ENCODE results near the gene PLXDC2. TPM values are rescaled to one million over a fixed set of nuclear protein-coding genes. Genes with fewer than 3 reads are reported as not detected.
"Not testable (repeated sequence)": the region's sequence is repeated elsewhere in the genome, so short reads cannot be mapped to it uniquely, and the experiment has no call there.

The PLXDC2 gene
- total RNA-seq, 2 donors from 2014 or later, result not detected

DNA sequence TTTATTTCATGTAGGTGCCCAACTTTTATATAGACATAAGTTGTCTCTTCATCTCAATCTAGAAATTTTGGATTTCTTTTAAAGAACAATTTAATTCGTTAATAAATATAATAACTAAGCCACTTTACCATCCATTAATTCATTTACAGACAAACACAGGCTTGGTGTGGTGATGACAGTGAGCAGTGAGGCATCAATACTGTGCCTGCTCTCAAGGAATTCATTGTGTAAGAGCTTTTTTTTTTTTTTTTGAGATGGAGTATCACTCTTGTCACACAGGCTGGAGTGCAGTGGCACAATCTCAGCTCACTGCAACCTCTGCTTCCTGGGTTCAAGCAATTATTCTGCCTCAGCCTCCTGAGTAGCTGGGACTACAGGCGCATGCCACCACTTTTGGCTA is 185.8 kb downstream of the PLXDC2 start:
- not testable (repeated sequence) for H3K36me3 Mint-ChIP-seq; H3K27ac Mint-ChIP-seq; ATAC-seq; DNase-seq (ENCODE audit: low spot score in 2 of 2)
- H3K9me3 Mint-ChIP-seq, result peaks cover 5 to 15% of the 10 kb centered on the region in 2 donors

DNA sequence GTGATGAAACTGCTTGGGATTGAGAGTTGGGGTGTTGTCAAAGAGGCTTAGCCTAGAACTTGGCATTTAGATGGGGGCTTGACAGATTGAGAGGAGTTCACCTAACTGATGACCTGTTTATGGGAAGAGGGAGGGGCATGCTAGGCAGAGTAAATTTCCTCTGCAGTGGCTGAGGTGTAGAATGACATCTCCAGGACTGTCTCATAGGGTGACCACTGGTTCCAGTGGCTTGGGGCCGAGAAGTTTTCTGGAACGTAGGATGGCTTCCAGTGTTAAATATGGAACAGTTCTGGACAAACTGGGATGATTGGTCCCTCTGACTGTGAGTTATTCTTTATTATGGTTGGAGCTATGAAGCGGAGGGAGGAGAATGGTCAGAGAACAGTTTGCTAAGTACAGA is 186.4 kb downstream of the PLXDC2 start:
- peak overlapping the region in 1 of 2 donors; percentile 6 for H3K27ac Mint-ChIP-seq

GRCh38 chr10:20004087-20004523 is 187.9 kb downstream of the PLXDC2 start:
- Mint-ChIP-seq H3K9me3 (peaks cover 9 to 19% of the 10 kb centered on the region in 2 donors), H3K27ac (no peak overlapping the region), H3K36me3 (peaks cover 0 to 5% of the 10 kb centered on the region in 2 donors)
- ATAC-seq (no peak), DNase-seq (ENCODE audit: low spot score in 2 of 2) (no peak)

More for the DNA sequence above, 186.4 kb downstream of the PLXDC2 start:
- H3K9me3 Mint-ChIP-seq, result peaks cover 5 to 15% of the 10 kb centered on the region in 2 donors
- no peak for ATAC-seq
- DNase-seq (ENCODE audit: low spot score in 2 of 2), result no peak
- peaks cover 0 to 5% of the 10 kb centered on the region in 2 donors for H3K36me3 Mint-ChIP-seq

GRCh38 chr10:20005638-20006037 is 189.4 kb downstream of the PLXDC2 start:
- ATAC-seq (no peak), DNase-seq (ENCODE audit: low spot score in 2 of 2) (no peak)
- no peak overlapping the region for H3K27ac Mint-ChIP-seq
- peaks cover 13 to 16% of the 10 kb centered on the region in 2 donors for H3K9me3 Mint-ChIP-seq
- H3K36me3 Mint-ChIP-seq, result peaks cover 0 to 5% of the 10 kb centered on the region in 2 donors

GRCh38 chr10:20006169-20006870 is 190.1 kb downstream of the PLXDC2 start:
- ATAC-seq, result no peak
- DNase-seq (ENCODE audit: low spot score in 2 of 2), result no peak
- H3K27ac Mint-ChIP-seq, result no peak overlapping the region
- peaks cover 13% of the 10 kb centered on the region in 2 donors for H3K9me3 Mint-ChIP-seq
- peaks cover 0 to 5% of the 10 kb centered on the region in 2 donors for H3K36me3 Mint-ChIP-seq

DNA sequence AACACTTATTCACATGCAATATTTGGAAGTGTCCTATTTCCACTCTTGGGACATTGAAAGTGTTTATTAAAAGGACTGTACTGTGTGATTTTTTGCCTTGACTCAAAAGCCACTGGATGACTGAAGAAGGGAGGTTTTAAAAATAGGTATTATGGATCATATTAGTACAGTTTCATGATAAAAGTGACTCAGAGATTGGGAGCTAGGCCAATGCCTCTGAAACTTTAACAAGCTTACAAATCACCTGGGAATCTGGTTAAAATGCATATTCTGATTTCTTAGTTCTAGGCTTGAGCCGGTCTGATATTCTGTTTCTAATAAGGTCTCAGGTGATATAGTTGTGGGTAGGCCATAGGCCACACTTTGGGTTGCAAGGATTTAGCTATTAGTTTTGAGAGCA is 191.2 kb downstream of the PLXDC2 start:
- peaks cover 0 to 5% of the 10 kb centered on the region in 2 donors for H3K36me3 Mint-ChIP-seq
- H3K27ac Mint-ChIP-seq, result no peak overlapping the region
- DNase-seq (ENCODE audit: low spot score in 2 of 2) (no peak), ATAC-seq (no peak)
- H3K9me3 Mint-ChIP-seq, result peaks cover 12% of the 10 kb centered on the region in 2 donors

GRCh38 chr10:20013991-20014750 is 197.9 kb downstream of the PLXDC2 start:
- no peak overlapping the region for H3K27ac Mint-ChIP-seq

DNA sequence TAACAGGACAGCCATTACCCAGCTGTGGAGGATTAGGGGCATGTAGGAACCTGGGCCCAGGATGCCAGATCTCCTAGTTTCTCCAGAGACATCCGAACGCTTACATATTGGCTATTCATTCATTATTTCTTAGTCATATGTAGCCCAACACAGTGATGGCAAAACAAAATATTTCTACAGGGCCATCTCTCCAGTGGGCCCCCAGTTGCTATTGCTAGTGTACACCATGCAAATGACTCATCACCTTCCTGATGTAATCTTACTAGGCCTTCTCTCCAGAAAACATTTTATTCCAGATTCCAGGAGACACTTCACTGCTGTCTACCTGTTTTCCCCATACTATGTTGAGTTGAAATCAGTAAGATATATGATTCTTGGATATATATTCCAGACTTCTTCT is 201.7 kb downstream of the PLXDC2 start:
- DNase-seq (ENCODE audit: low spot score in 2 of 2), result no peak
- Mint-ChIP-seq H3K36me3 (no peaks in the 10 kb centered on the region), H3K9me3 (peaks cover 12 to 20% of the 10 kb centered on the region in 2 donors), H3K27ac (no peak overlapping the region)
- no peak for ATAC-seq

More at GRCh38 chr10:20013991-20014750, 197.9 kb downstream of the PLXDC2 start:
- ATAC-seq, result no peak
- peaks cover 12 to 20% of the 10 kb centered on the region in 2 donors for H3K9me3 Mint-ChIP-seq
- DNase-seq (ENCODE audit: low spot score in 2 of 2), result no peak
- H3K36me3 Mint-ChIP-seq, result no peaks in the 10 kb centered on the region

GRCh38 chr10:20020677-20021076 is 204.4 kb downstream of the PLXDC2 start:
- ATAC-seq, result no peak
- H3K27ac Mint-ChIP-seq, result no peak overlapping the region
- no peaks in the 10 kb centered on the region for H3K36me3 Mint-ChIP-seq
- peaks cover 6 to 8% of the 10 kb centered on the region in 2 donors for H3K9me3 Mint-ChIP-seq
- DNase-seq (ENCODE audit: low spot score in 2 of 2), result no peak

GRCh38 chr10:20029523-20029922 is 213.3 kb downstream of the PLXDC2 start:
- no peak for DNase-seq (ENCODE audit: low spot score in 2 of 2)
- Mint-ChIP-seq H3K27ac (no peak overlapping the region), H3K9me3 (peaks cover 4% of the 10 kb centered on the region in 2 donors), H3K36me3 (no peaks in the 10 kb centered on the region)
- ATAC-seq, result no peak

DNA sequence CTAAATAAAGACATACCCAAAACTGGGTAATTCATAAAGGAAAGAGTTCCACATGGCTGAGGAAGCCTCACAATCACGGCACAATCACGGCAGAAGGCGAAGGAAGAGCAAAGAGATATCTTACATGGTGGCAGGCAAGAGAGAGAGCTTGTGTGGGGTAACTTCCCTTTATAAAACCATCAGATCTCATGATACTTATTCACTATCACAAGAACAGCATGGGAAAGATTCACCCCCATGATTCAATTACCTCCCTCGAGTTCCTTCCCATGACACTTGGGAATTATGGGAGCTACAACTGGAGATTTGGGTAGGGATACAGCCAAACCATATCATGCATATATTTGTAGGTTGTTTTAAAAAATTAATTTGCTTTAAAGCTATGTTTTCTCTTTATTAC is 217.2 kb downstream of the PLXDC2 start:
- peaks cover 4% of the 10 kb centered on the region in 2 donors for H3K9me3 Mint-ChIP-seq
- no peaks in the 10 kb centered on the region for H3K36me3 Mint-ChIP-seq
- no peak for ATAC-seq
- DNase-seq (ENCODE audit: low spot score in 2 of 2), result no peak
- H3K27ac Mint-ChIP-seq, result no peak overlapping the region

DNA sequence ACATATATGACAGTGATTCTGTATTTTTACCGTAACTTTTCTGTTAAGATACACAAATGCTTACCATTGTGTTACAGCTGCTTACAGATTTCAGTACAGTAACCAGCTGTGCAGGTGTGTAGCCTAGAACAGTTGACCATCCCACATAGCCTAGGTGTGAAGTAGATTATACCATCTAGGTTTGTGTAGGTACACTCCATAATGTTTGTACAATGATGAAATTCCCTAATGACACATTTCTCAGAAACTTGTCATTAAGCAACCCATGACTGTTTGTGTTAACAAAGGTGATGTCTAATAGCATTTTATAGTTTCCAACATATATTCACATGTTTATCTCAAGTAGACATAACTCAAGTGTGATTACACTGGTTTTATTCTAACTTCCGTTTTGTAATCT is 218.5 kb downstream of the PLXDC2 start:
- ATAC-seq, result no peak
- DNase-seq (ENCODE audit: low spot score in 2 of 2), result no peak
- no peak overlapping the region for H3K27ac Mint-ChIP-seq
- H3K9me3 Mint-ChIP-seq, result peaks cover 0 to 9% of the 10 kb centered on the region in 2 donors
- H3K36me3 Mint-ChIP-seq, result no peaks in the 10 kb centered on the region

- H3K9me3 Mint-ChIP-seq, result peaks cover 4 to 6% of the 10 kb centered on the region in 2 donors
- ATAC-seq (no peak), DNase-seq (ENCODE audit: low spot score in 2 of 2) (no peak)
- H3K36me3 Mint-ChIP-seq, result peaks cover 0 to 7% of the 10 kb centered on the region in 2 donors
- H3K27ac Mint-ChIP-seq, result no peak overlapping the region
These were observed 223.8 kb downstream of the PLXDC2 start for GRCh38 chr10:20040012-20040411.

- peaks cover 4 to 6% of the 10 kb centered on the region in 2 donors for H3K9me3 Mint-ChIP-seq
- H3K27ac Mint-ChIP-seq, result no peak overlapping the region
- peaks cover 0 to 7% of the 10 kb centered on the region in 2 donors for H3K36me3 Mint-ChIP-seq
- DNase-seq (ENCODE audit: low spot score in 2 of 2), result no peak
- no peak for ATAC-seq
These were observed 225.7 kb downstream of the PLXDC2 start for GRCh38 chr10:20041931-20042330.

GRCh38 chr10:20045100-20045499 is 228.9 kb downstream of the PLXDC2 start:
- ATAC-seq, result not testable (repeated sequence)

GRCh38 chr10:20048161-20048560 is 231.9 kb downstream of the PLXDC2 start:
- no peak overlapping the region for H3K27ac Mint-ChIP-seq
- no peak for ATAC-seq
- DNase-seq (ENCODE audit: low spot score in 2 of 2), result no peak

More at GRCh38 chr10:20045100-20045499, 228.9 kb downstream of the PLXDC2 start:
- H3K27ac Mint-ChIP-seq; DNase-seq (ENCODE audit: low spot score in 2 of 2); H3K36me3 Mint-ChIP-seq: not testable (repeated sequence)
- H3K9me3 Mint-ChIP-seq, result peaks cover 7 to 14% of the 10 kb centered on the region in 2 donors

DNA sequence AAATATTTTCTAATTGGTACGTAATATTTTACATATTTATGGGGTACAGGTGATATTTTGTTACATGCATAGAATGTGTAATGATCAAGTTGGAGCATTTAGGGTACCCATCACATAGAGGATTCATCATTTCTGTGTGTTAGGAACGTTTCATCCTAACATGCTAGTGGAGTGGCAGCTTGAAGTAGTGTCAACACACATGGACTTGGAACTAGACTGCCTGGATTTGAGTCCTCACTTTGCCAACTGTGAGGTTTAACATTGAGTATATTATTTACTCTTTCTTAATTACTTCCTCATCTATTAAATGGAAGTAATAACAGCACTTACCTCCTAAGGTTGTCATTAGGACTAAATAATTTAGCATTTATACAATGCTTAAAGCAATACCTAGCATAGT is 241.9 kb downstream of the PLXDC2 start:
- DNase-seq (ENCODE audit: low spot score in 2 of 2) (no peak), ATAC-seq (no peak)
- Mint-ChIP-seq H3K9me3 (peaks cover 9 to 12% of the 10 kb centered on the region in 2 donors), H3K27ac (no peak overlapping the region), H3K36me3 (no peaks in the 10 kb centered on the region)

More at GRCh38 chr10:20048161-20048560, 231.9 kb downstream of the PLXDC2 start:
- Mint-ChIP-seq H3K36me3 (peaks cover 0 to 7% of the 10 kb centered on the region in 2 donors), H3K9me3 (peaks cover 7 to 9% of the 10 kb centered on the region in 2 donors)
